ENCODE results near the gene RGS3.
"Not testable (repeated sequence)": the region's sequence is repeated elsewhere in the genome, so short reads cannot be mapped to it uniquely, and the experiment has no call there.

Gene RGS3

GRCh38 chr9:113543982-113544303 lies 80.4 kb downstream of the RGS3 start:
- no peak for DNase-seq (ENCODE audit: low read depth in 4 of 4, low spot score in 1 of 4)

GRCh38 chr9:113545068-113545467 lies 81.5 kb downstream of the RGS3 start:
- no peak for DNase-seq (ENCODE audit: low read depth in 4 of 4, low spot score in 1 of 4)

- no peak for DNase-seq (ENCODE audit: low read depth in 4 of 4, low spot score in 1 of 4)
Measured at GRCh38 chr9:113546566-113546965, 83.0 kb downstream of the RGS3 start.

GRCh38 chr9:113547501-113547900 lies 84.0 kb downstream of the RGS3 start:
- no peak for DNase-seq (ENCODE audit: low read depth in 4 of 4, low spot score in 1 of 4)

- DNase-seq (ENCODE audit: low read depth in 4 of 4, low spot score in 1 of 4), result peak in 1 of 4 experiments; percentile 20
Measured at GRCh38 chr9:113548221-113549041, 84.9 kb downstream of the RGS3 start.

- not testable (repeated sequence) for DNase-seq (ENCODE audit: low read depth in 4 of 4, low spot score in 1 of 4)
Measured at GRCh38 chr9:113549892-113550291, 86.4 kb downstream of the RGS3 start.

- no peak for DNase-seq (ENCODE audit: low read depth in 4 of 4, low spot score in 1 of 4)
Measured at GRCh38 chr9:113556877-113557593, 93.5 kb downstream of the RGS3 start.

GRCh38 chr9:113558632-113559502 lies 95.3 kb downstream of the RGS3 start:
- no peak for DNase-seq (ENCODE audit: low read depth in 4 of 4, low spot score in 1 of 4)

- no peak for DNase-seq (ENCODE audit: low read depth in 4 of 4, low spot score in 1 of 4)
Measured at GRCh38 chr9:113559834-113560800, 96.6 kb downstream of the RGS3 start.

GRCh38 chr9:113562653-113563381 lies 99.3 kb downstream of the RGS3 start:
- no peak for DNase-seq (ENCODE audit: low read depth in 4 of 4, low spot score in 1 of 4)

GRCh38 chr9:113563826-113564497 lies 100.4 kb downstream of the RGS3 start:
- no peak for DNase-seq (ENCODE audit: low read depth in 4 of 4, low spot score in 1 of 4)

GRCh38 chr9:113564498-113565237 lies 101.1 kb downstream of the RGS3 start:
- no peak for DNase-seq (ENCODE audit: low read depth in 4 of 4, low spot score in 1 of 4)

- DNase-seq (ENCODE audit: low read depth in 4 of 4, low spot score in 1 of 4), result no peak
Measured at GRCh38 chr9:113566016-113566711, 102.6 kb downstream of the RGS3 start.

- DNase-seq (ENCODE audit: low read depth in 4 of 4, low spot score in 1 of 4), result no peak
Measured at GRCh38 chr9:113566712-113567071, 103.2 kb downstream of the RGS3 start.

- no peak for DNase-seq (ENCODE audit: low read depth in 4 of 4, low spot score in 1 of 4)
Measured at GRCh38 chr9:113567361-113568080, 104.0 kb downstream of the RGS3 start.

GRCh38 chr9:113568081-113568435 lies 104.5 kb downstream of the RGS3 start:
- no peak for DNase-seq (ENCODE audit: low read depth in 4 of 4, low spot score in 1 of 4)

GRCh38 chr9:113568571-113569321 lies 105.2 kb downstream of the RGS3 start:
- DNase-seq (ENCODE audit: low read depth in 4 of 4, low spot score in 1 of 4), result no peak

Measured in stimulated activated CD4-positive, alpha-beta T cell treated with anti-CD3 and anti-CD28 coated beads, Interleukin-1b, Interleukin-23, amount 100 ng/mL, for 24 hours (primary cell).